GM23338 (cell line): ENCODE data around the gene SLC9A9. TPM values are rescaled to one million over a fixed set of nuclear protein-coding genes. Genes with fewer than 3 reads are reported as not detected.

Source experiments
- ATAC-seq: fragments of 200-7000 bp; cut with Tn5 transposase; 3 replicates; pipeline ENCODE4 v1.9.1; 2020
- DNase-seq: peaks from one replicate; pipeline ENCODE4 v3.0.0-alpha.2; 2015; ENCODE audit warnings: low spot score
- H2AFZ ChIP-seq: fragments of 200-600 bp; sonication (generic); 2 replicates; pipeline ENCODE4 v1.8.0; 2016; ENCODE audit warnings: antibody characterized with exemption, mild to moderate bottlenecking, moderate library complexity
- H3F3A ChIP-seq: fragments of 200-600 bp; sonication (generic); replicated peaks from 2 replicates; pipeline ENCODE4 v1.8.0; 2017; ENCODE audit warnings: antibody characterized with exemption, mixed run types, low read depth
- H3K27ac ChIP-seq: fragments of 200-600 bp; sonication (generic); 2 replicates; pipeline ENCODE4 v1.6.1; 2016; ENCODE audit warnings: low read depth
- H3K27me3 ChIP-seq: fragments of 200-600 bp; sonication (generic); 2 replicates; pipeline ENCODE4 v1.8.0; 2016; ENCODE audit warnings: mild to moderate bottlenecking, mixed run types, moderate library complexity; ENCODE audit not compliant: insufficient read depth
- H3K36me3 ChIP-seq: fragments of 200-600 bp; sonication (generic); 2 replicates; pipeline ENCODE4 v1.8.0; 2016; ENCODE audit warnings: mild to moderate bottlenecking; ENCODE audit not compliant: insufficient read depth
- H3K4me1 ChIP-seq: fragments of 200-600 bp; sonication (generic); 2 replicates; pipeline ENCODE4 v1.8.0; 2016; ENCODE audit warnings: mild to moderate bottlenecking, moderate library complexity; ENCODE audit not compliant: insufficient read depth
- H3K4me2 ChIP-seq: fragments of 200-600 bp; sonication (generic); 2 replicates; pipeline ENCODE4 v1.7.1; 2017; ENCODE audit warnings: mixed run types
- H3K4me3 ChIP-seq: fragments of 200-600 bp; sonication (generic); 2 replicates; pipeline ENCODE4 v1.6.1; 2016; ENCODE audit warnings: mixed run types
- H3K79me2 ChIP-seq: fragments of 200-600 bp; sonication (generic); replicated peaks from 2 replicates; pipeline ENCODE4 v1.8.0; 2017; ENCODE audit warnings: mild to moderate bottlenecking; ENCODE audit not compliant: insufficient read depth
- H3K9me2 ChIP-seq: fragments of 200-600 bp; sonication (generic); 2 replicates; pipeline ENCODE4 v1.8.0; 2017; ENCODE audit not compliant: insufficient read depth
- H4K20me1 ChIP-seq: fragments of 200-600 bp; sonication (generic); replicated peaks from 2 replicates; pipeline ENCODE4 v1.8.0; 2017; ENCODE audit warnings: mild to moderate bottlenecking; ENCODE audit not compliant: insufficient read depth
- H3K27ac Mint-ChIP-seq: 2 replicates; pipeline ENCODE4 v1.8.0; 2020; ENCODE audit warnings: inconsistent platforms, mild to moderate bottlenecking, moderate library complexity, mixed read lengths
- H3K27me3 Mint-ChIP-seq: 3 replicates; pipeline ENCODE4 v1.8.0; 2022; ENCODE audit warnings: low read depth, mild to moderate bottlenecking, moderate library complexity, mixed read lengths, inconsistent platforms; ENCODE audit not compliant: insufficient read depth, poor library complexity
- H3K36me3 Mint-ChIP-seq: 3 replicates; pipeline ENCODE4 v1.8.0; 2021; ENCODE audit warnings: low read depth, mild to moderate bottlenecking, inconsistent platforms, moderate library complexity, mixed read lengths
- H3K4me1 Mint-ChIP-seq: 3 replicates; pipeline ENCODE4 v1.8.0; 2020; ENCODE audit warnings: mild to moderate bottlenecking, inconsistent platforms, mixed read lengths
- H3K4me3 Mint-ChIP-seq: 3 replicates; pipeline ENCODE4 v1.8.0; 2021; ENCODE audit warnings: moderate library complexity, mild to moderate bottlenecking, inconsistent platforms, mixed read lengths
- H3K9me3 Mint-ChIP-seq: 3 replicates; pipeline ENCODE4 v1.8.0; 2020; ENCODE audit warnings: moderate library complexity, mild to moderate bottlenecking, inconsistent platforms, mixed read lengths
- CREB1 ChIP-seq: fragments of 250-450 bp; sonication (Bioruptor Pico); IDR thresholded peaks from 2 replicates; pipeline ENCODE4 v1.5.0; 2020; ENCODE audit warnings: low read depth, mild to moderate bottlenecking, moderate library complexity
- CTCF ChIP-seq, 2 experiments: fragments of 200-600 bp in 1 of 2; sonication (generic) in 1 of 2; conservative IDR thresholded peaks; 2 replicates each; pipeline versions ENCODE4 v1.5.1 to v1.6.1; 2016 to 2017; ENCODE audit warnings: antibody characterized with exemption in 2 of 2, low read depth in 2 of 2, mild to moderate bottlenecking in 2 of 2, moderate library complexity in 1 of 2
- EZH2 ChIP-seq: fragments of 200-600 bp; sonication (generic); IDR thresholded peaks from one replicate; pipeline ENCODE4 v1.8.0; 2017; ENCODE audit warnings: antibody characterized with exemption, mild to moderate bottlenecking, low read depth; ENCODE audit not compliant: unreplicated experiment
- EZH2phosphoT487 ChIP-seq: fragments of 200-600 bp; sonication (generic); IDR thresholded peaks from one replicate; pipeline ENCODE4 v1.8.1; 2018; ENCODE audit warnings: antibody characterized with exemption; ENCODE audit not compliant: unreplicated experiment
- JUNB ChIP-seq: IDR thresholded peaks from one replicate; pipeline ENCODE4 v1.6.1; 2016; ENCODE audit warnings: antibody characterized with exemption; ENCODE audit not compliant: unreplicated experiment
- NANOG ChIP-seq: IDR thresholded peaks from 2 replicates; pipeline ENCODE4 v1.6.1; 2016; ENCODE audit warnings: antibody characterized with exemption, borderline replicate concordance
- POLR2AphosphoS5 ChIP-seq: IDR thresholded peaks from 2 replicates; pipeline ENCODE4 v1.6.1; 2016; ENCODE audit warnings: antibody characterized with exemption, low read depth
- STAT1 ChIP-seq: IDR thresholded peaks from one replicate; pipeline ENCODE4 v1.6.1; 2016; ENCODE audit warnings: antibody characterized with exemption; ENCODE audit not compliant: unreplicated experiment
- ZNF114 ChIP-seq: fragments of 250-450 bp; sonication (Bioruptor Pico); IDR thresholded peaks from 2 replicates; pipeline ENCODE4 v1.5.0; 2020; ENCODE audit warnings: mild to moderate bottlenecking, moderate library complexity
- ZNF331 ChIP-seq: fragments of 250-450 bp; sonication (Bioruptor Pico); IDR thresholded peaks from 2 replicates; pipeline ENCODE4 v1.5.0; 2020; ENCODE audit warnings: low read depth, mild to moderate bottlenecking, moderate library complexity
- polyA plus RNA-seq: library from polyadenylated mRNA; unstranded; fragments of >200 nt; fragmentation: Nextera tagmentation; extraction: Ambion mirVana; gene quantifications from 2 replicates; pipeline ENCODE4 v1.2.1, GENCODE V29; 2016
- total RNA-seq: library from RNA; depleted of rRNA; stranded (reverse); fragments of >200 nt; shearing (Covaris generic); gene quantifications from 2 replicates; pipeline ENCODE4 v1.2.3, GENCODE V29; 2014
- TF ChIP-seq, protein P1 (sequence below): IDR thresholded peaks from one replicate; pipeline ENCODE4 v1.6.1; 2018; ENCODE audit warnings: antibody characterized with exemption; ENCODE audit not compliant: unreplicated experiment
- TF ChIP-seq, protein P2 (sequence below): IDR thresholded peaks from 2 replicates; pipeline ENCODE4 v1.6.1; 2016; ENCODE audit warnings: antibody characterized with exemption
- TF ChIP-seq, protein P3 (sequence below): fragments of 250-450 bp; sonication (Bioruptor Pico); IDR thresholded peaks from 2 replicates; pipeline ENCODE4 v1.5.0; 2020; ENCODE audit warnings: mild to moderate bottlenecking, moderate library complexity

Gene SLC9A9
- total and polyA plus RNA-seq, 2 experiments from 2014 or later = 1.3 to 1.6 TPM

DNA sequence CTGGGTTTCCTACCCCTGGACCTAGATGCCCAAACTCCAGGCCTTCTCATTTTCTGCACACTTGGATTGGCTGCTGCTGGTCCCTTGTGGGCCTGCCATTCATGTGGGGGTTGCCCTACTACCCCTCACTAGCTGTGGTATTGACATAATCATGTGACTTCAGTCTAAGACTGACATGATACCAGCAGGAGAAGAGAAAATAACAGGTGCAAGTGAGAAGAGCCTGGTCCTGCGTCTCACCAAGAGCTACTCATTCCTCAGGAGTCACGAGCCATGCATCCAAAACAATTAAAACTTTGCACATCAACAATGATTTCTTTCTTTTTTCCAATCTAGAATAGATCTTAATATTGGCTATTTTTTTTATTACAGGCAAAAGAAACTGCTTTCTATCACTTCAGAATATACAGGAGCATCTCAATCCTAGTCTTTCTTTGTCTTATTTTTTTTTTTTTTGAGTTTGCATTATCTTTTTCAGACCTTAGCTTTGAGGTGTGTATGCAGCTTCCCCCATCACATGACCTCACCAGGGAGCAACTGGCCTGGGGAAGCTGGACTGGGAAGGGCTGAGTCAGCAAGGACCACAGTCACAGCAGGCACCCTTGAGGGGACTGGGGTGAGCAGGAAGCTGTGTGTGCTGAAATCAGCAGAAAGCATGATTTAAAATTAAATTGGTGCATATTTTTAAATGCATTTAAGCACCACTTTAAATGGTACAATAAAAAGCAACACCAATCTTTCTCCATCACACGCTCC is 27.6 kb downstream of the SLC9A9 start:
- no peak overlapping the region; the same call in 1 of the 2 replicates for H2AFZ ChIP-seq
- Mint-ChIP-seq H3K27ac (no peak overlapping the region; the same call in 1 of the 2 replicates), H3K36me3 (no peaks in the 10 kb centered on the region), H3K4me1 (peaks cover 11% of the 10 kb centered on the region), H3K4me3 (no peak overlapping the region), H3K9me3 (no peaks in the 10 kb centered on the region; the same call in 2 of the 3 replicates), H3K27me3 (no peaks in the 10 kb centered on the region)
- H3K79me2 ChIP-seq = no peaks in the 10 kb centered on the region
- H3K4me1 ChIP-seq = no peaks in the 10 kb centered on the region
- H3K4me3 ChIP-seq = no peak overlapping the region
- H3K4me2 ChIP-seq = no peak overlapping the region
- no peaks in the 10 kb centered on the region for H3K36me3 ChIP-seq
- no peaks in the 10 kb centered on the region for H3K9me2 ChIP-seq
- DNase-seq = no peak
- H4K20me1 ChIP-seq = no peaks in the 10 kb centered on the region
- ATAC-seq = no peak
- no peak overlapping the region for H3K27ac ChIP-seq
- H3F3A ChIP-seq = no peaks in the 10 kb centered on the region
- no peaks in the 10 kb centered on the region for H3K27me3 ChIP-seq
- TF ChIP-seq, protein P1, sequence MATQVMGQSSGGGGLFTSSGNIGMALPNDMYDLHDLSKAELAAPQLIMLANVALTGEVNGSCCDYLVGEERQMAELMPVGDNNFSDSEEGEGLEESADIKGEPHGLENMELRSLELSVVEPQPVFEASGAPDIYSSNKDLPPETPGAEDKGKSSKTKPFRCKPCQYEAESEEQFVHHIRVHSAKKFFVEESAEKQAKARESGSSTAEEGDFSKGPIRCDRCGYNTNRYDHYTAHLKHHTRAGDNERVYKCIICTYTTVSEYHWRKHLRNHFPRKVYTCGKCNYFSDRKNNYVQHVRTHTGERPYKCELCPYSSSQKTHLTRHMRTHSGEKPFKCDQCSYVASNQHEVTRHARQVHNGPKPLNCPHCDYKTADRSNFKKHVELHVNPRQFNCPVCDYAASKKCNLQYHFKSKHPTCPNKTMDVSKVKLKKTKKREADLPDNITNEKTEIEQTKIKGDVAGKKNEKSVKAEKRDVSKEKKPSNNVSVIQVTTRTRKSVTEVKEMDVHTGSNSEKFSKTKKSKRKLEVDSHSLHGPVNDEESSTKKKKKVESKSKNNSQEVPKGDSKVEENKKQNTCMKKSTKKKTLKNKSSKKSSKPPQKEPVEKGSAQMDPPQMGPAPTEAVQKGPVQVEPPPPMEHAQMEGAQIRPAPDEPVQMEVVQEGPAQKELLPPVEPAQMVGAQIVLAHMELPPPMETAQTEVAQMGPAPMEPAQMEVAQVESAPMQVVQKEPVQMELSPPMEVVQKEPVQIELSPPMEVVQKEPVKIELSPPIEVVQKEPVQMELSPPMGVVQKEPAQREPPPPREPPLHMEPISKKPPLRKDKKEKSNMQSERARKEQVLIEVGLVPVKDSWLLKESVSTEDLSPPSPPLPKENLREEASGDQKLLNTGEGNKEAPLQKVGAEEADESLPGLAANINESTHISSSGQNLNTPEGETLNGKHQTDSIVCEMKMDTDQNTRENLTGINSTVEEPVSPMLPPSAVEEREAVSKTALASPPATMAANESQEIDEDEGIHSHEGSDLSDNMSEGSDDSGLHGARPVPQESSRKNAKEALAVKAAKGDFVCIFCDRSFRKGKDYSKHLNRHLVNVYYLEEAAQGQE = no peak
- TF ChIP-seq NANOG (no peak), JUNB (no peak), POLR2AphosphoS5 (no peak), ZNF114 (CRISPR knock-in tag) (no peak), STAT1 (no peak), ZNF331 (CRISPR knock-in tag) (no peak), EZH2phosphoT487 (no peak), EZH2 (no peak), CTCF (conservative IDR thresholded peaks at IDR 0.05; ENCODE audit: low read depth in 2 of 2) (no peak), CREB1 (no peak)
- TF ChIP-seq, protein P2, sequence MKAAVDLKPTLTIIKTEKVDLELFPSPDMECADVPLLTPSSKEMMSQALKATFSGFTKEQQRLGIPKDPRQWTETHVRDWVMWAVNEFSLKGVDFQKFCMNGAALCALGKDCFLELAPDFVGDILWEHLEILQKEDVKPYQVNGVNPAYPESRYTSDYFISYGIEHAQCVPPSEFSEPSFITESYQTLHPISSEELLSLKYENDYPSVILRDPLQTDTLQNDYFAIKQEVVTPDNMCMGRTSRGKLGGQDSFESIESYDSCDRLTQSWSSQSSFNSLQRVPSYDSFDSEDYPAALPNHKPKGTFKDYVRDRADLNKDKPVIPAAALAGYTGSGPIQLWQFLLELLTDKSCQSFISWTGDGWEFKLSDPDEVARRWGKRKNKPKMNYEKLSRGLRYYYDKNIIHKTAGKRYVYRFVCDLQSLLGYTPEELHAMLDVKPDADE = no peak
- TF ChIP-seq, protein P3, sequence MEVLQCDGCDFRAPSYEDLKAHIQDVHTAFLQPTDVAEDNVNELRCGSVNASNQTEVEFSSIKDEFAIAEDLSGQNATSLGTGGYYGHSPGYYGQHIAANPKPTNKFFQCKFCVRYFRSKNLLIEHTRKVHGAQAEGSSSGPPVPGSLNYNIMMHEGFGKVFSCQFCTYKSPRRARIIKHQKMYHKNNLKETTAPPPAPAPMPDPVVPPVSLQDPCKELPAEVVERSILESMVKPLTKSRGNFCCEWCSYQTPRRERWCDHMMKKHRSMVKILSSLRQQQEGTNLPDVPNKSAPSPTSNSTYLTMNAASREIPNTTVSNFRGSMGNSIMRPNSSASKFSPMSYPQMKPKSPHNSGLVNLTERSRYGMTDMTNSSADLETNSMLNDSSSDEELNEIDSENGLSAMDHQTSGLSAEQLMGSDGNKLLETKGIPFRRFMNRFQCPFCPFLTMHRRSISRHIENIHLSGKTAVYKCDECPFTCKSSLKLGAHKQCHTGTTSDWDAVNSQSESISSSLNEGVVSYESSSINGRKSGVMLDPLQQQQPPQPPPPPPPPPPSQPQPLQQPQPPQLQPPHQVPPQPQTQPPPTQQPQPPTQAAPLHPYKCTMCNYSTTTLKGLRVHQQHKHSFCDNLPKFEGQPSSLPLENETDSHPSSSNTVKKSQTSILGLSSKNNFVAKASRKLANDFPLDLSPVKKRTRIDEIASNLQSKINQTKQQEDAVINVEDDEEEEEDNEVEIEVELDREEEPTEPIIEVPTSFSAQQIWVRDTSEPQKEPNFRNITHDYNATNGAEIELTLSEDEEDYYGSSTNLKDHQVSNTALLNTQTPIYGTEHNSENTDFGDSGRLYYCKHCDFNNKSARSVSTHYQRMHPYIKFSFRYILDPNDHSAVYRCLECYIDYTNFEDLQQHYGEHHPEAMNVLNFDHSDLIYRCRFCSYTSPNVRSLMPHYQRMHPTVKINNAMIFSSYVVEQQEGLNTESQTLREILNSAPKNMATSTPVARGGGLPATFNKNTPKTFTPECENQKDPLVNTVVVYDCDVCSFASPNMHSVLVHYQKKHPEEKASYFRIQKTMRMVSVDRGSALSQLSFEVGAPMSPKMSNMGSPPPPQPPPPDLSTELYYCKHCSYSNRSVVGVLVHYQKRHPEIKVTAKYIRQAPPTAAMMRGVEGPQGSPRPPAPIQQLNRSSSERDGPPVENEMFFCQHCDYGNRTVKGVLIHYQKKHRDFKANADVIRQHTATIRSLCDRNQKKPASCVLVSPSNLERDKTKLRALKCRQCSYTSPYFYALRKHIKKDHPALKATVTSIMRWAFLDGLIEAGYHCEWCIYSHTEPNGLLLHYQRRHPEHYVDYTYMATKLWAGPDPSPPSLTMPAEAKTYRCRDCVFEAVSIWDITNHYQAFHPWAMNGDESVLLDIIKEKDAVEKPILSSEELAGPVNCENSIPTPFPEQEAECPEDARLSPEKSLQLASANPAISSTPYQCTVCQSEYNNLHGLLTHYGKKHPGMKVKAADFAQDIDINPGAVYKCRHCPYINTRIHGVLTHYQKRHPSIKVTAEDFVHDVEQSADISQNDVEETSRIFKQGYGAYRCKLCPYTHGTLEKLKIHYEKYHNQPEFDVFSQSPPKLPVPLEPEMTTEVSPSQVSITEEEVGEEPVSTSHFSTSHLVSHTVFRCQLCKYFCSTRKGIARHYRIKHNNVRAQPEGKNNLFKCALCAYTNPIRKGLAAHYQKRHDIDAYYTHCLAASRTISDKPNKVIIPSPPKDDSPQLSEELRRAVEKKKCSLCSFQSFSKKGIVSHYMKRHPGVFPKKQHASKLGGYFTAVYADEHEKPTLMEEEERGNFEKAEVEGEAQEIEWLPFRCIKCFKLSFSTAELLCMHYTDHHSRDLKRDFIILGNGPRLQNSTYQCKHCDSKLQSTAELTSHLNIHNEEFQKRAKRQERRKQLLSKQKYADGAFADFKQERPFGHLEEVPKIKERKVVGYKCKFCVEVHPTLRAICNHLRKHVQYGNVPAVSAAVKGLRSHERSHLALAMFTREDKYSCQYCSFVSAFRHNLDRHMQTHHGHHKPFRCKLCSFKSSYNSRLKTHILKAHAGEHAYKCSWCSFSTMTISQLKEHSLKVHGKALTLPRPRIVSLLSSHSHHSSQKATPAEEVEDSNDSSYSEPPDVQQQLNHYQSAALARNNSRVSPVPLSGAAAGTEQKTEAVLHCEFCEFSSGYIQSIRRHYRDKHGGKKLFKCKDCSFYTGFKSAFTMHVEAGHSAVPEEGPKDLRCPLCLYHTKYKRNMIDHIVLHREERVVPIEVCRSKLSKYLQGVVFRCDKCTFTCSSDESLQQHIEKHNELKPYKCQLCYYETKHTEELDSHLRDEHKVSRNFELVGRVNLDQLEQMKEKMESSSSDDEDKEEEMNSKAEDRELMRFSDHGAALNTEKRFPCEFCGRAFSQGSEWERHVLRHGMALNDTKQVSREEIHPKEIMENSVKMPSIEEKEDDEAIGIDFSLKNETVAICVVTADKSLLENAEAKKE = no peak
